Fibroblast of lung (primary cell): ENCODE results near the gene KCNN3.

Experiments used
- CTCF ChIP-seq, 2 donors: IDR thresholded peaks in 1 of 2; conservative IDR thresholded peaks in 1 of 2; 1 replicate in 1 of 2; 2 replicates in 1 of 2; pipeline ENCODE4 v1.5.1; 2011 to 2012; ENCODE audit warnings: low read length in 2 of 2, control low read depth in 1 of 2, inconsistent platforms in 1 of 2, low read depth in 1 of 2, mild to moderate bottlenecking in 1 of 2
- EZH2 ChIP-seq: IDR thresholded peaks from 2 replicates; pipeline ENCODE4 v1.5.1; 2012; ENCODE audit warnings: low read length, control low read depth, mild to moderate bottlenecking; ENCODE audit errors: missing control alignments

- TF ChIP-seq CTCF (conservative IDR thresholded peaks at IDR 0.05 in 1 of 2, IDR thresholded peaks at IDR 0.05 in 1 of 2; ENCODE audit: low read depth in 1 of 2, low read length in 2 of 2) (no peak), EZH2 (no peak)
Observed at GRCh38 chr1:154752273-154753030, 117.6 kb downstream of the KCNN3 start.
